ENCODE results near the gene INPP5A.
"Not testable (repeated sequence)": the region's sequence is repeated elsewhere in the genome, so short reads cannot be mapped to it uniquely, and the experiment has no call there.

The INPP5A gene

DNA sequence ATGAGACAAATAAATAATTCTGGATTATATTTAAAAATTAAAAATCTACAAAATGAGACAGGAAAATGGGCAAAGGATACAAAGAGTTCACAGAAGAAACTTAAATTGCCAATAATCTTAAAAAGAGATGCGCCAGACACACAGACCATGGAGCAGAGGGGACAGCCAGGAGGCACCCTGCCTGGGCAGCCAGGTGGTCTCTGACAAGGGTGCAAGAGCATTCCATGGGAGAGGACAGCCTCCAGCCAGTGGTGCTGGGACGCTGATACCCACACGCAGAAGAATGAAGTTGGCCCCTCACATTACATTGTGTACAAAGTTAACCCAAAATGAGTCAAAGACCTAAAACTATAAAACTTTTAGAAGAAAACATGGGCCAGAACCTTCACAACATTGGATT lies 142.1 kb downstream of the INPP5A start:
- no peak for DNase-seq

DNA sequence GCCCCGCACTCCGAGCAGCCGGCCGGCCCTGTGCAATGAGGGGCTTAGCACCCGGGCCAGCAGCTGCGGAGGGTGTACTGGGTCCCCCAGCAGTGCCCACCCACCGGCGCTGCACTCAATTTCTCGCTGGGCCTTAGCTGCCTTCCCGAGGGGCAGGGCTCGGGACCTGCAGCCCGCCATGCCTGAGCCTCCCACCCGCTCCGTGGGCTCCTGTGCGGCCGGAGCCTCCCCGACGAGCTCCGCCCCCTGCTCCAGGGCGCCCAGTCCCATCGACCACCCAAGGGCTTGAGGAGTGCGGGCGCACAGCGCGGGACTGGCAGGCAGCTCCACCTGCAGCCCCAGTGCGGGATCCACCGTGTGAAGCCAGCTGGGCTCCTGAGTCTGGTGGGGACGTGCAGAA lies 143.2 kb downstream of the INPP5A start:
- not testable (repeated sequence) for DNase-seq

DNA sequence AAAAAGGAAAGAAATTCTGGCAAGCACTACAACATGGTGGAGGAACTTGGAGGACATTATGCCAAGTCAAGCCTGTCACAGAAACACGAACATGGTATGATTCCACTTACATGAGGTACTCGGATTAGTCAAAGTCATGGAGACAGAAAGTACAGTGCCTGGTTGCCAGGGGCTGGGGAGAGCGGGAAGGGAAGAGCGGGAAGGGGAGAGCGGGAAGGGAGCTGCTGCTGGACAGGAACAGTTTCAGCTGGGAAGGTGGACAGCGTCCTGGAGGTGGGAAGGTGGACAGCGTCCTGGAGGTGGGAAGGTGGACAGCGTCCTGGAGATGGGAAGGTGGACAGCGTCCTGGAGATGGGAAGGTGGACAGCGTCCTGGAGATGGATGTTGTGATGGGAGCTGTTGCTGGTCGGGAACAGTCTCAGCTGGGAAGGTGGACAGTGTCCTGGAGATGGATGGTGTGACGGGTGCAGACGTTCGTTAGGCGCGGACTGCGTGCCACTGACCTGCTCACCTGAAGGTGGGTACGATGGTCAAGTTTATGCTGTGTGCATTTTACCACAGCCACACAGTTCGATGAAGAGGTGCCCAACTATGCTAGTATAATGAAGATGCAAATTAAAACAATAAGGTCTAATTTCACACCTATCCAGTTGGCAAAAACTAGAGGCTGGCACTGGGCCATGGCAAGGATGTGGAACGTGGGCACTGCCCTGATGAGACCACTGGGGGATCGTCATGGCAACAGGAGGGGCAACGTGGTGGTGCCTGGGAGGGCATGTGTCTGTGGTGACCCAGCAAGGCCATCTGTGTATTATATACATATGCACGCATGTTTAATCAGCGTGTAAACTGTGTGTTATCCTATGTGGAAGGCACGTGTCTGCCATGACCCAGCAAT lies 144.5 kb downstream of the INPP5A start:
- DNase-seq = no peak

DNA sequence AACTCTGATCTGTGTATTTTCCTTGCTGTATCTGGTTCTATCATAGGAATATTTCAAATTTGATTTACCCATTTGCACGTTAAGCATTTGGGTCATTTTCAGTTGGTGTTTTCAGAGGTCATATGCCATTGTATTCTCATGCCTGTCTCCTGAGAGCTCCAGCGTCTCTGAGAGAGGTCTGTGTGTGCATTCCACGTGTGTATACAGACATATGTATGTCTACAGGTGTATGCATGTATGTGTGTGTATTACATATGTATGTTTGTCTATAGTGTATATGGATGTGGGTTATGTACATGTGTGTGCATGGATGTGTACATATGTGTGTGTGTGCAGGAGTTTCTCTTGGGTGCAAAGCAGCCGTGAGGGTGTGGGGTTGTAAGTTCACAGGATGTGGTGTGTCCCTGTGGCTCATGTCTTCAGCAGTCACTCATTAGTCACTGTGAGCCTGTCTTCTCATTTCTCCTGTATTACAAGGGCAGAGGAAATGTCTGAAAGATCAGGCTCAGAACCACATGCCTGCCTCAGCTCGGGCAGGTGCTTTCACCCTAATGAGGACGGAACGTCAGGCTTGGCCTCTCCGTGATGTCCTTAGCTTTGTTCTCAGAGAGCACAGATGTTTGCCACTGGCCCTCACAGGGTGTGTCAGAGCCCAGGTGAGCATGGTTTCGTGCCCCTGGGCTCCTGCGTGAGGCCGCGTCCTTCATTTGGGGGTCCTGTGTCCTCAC lies 146.7 kb downstream of the INPP5A start:
- DNase-seq = peak in 3 of 4 experiments; percentile 21 to 24 (median 22)

DNA sequence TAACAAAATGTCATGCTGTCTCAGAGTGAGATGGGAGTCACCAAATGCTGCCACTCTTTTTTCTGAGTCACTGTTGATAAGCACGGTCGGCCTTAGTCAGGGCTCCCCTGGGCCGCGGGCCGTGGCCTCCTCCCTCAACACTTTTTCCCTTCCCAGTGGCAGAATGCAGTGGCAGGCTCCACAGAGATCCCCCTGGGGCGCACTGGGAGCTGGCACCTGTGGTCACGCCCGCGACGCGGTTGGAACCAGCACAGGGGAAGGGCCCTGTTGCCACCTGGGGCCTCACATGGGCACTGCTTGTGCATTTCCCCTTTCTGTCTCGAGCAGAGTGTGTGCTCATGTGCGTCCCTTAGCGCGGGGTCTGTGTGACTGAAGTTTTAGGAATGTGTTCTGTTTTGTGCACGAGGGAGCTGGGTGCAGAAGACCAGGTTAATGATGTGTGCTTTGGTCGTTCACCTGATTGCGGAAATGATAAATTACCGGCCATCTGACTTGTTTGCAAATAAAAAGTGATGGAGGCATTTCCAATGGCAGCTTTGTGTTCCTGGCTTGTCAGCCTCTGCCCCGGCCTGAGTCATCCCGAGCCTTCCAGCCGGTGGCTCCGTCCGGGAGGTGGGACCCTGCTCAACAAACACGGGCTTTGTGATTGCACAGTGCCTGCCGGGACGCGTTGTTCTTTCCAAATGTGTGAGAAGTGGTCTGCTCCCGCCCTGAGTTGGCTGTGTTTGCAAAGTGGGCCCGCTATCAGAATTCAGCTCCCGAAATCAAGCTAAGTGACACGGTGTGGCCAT lies 147.7 kb downstream of the INPP5A start:
- DNase-seq = peak in 3 of 4 experiments; percentile 19 to 51 (median 41)

DNA sequence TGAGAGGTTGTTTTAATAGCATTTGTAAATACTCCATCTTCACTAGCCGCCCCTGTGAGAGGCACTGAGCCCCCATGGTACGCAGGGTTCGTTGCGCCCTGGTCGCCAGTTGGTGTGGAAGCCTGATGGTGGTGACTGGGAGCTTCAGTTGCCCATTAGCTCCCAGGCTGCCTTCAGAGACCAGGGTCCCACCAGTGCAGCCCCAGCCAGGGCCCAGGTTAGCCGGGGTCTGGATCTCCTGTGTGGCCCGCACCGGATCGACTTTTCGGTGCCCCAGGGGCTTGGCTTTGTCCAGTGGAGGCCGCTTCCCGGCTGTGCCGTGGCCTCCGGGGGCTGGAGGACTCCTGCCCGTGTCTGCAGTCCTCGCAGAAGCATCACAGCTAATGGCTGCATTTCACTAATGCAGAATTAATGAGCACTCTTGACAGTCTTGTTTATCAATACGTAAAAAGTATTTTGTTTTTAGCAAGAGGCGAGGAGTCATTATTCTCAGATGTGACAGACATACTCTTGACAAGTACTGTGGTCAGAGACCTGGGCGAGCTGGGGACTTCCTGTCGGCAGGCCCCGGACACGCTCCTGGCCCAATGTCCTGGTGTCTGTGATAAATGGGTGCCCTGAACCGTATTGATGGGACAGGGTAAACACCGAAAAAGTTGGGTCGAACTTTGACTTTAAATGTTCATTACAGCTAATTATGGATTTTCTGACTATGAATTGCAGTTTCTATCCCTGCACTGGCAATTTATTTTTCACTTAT lies 148.5 kb downstream of the INPP5A start:
- DNase-seq = no peak

DNA sequence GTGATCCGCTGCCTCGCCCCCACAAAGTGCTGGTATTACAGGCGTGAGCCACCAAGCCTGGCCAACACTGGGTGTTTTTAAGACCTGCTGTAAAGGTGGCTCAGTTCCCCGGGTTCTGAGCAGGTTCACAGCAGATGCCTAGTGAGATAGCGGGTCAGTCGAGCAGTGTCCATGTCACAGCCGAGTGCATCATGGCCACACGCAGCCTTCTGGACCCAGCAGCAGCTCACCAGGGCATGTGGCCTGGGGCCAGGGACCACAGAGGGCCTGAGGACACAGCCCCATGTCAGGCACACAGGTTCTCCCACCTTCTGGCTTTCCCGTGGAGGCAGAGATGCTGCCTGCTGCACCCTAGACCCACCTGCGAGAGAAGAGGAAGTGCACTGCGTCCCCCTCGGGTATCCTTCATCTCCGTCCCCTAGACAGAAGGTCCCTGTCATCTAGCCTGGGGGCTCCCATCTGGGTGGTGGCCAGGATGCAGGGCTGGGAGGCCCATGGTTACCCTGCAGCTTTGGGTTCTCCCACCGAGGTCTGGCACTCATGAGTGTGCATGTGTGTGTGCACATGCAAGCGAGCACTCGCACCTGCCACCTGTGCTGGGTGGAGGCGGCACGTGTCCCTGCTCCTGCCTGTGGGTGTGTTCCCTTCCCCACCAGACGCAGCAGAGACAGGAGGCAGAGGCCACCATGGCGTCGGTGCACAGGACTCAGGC lies 149.8 kb downstream of the INPP5A start:
- no peak for DNase-seq

DNA sequence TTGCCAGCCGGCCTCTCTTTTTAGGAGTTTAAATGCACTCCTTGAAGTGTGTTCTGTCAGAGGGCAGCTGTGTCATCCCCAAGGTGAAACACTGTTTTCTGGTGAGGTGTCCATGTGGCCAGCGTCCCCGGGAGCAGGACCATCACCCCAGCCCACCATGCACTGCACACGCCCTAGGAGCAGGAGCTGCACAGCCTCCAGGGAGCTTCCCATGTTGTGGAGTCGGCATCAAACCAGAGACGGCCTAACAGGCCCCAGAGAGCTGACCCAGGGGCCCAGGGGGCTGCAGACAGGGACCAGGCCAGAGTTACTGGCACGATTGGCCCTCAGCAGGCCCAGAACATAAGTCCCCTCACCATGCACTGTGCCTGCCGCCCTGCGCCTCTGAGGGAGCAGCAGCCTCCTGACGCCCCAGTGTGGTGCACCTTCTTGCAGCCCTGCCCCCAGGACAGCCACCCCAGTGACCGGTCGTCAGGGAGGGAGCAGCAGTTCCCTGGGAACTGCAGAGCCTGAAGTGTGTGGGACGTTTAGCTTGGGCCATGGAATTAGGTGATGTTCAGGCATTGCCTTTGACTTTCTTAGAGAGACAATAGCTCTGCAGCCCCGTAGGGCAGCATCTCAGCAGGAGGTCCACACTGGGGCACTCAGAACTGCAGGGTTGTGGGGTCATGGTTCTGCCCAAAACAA lies 150.4 kb downstream of the INPP5A start:
- DNase-seq = no peak

DNA sequence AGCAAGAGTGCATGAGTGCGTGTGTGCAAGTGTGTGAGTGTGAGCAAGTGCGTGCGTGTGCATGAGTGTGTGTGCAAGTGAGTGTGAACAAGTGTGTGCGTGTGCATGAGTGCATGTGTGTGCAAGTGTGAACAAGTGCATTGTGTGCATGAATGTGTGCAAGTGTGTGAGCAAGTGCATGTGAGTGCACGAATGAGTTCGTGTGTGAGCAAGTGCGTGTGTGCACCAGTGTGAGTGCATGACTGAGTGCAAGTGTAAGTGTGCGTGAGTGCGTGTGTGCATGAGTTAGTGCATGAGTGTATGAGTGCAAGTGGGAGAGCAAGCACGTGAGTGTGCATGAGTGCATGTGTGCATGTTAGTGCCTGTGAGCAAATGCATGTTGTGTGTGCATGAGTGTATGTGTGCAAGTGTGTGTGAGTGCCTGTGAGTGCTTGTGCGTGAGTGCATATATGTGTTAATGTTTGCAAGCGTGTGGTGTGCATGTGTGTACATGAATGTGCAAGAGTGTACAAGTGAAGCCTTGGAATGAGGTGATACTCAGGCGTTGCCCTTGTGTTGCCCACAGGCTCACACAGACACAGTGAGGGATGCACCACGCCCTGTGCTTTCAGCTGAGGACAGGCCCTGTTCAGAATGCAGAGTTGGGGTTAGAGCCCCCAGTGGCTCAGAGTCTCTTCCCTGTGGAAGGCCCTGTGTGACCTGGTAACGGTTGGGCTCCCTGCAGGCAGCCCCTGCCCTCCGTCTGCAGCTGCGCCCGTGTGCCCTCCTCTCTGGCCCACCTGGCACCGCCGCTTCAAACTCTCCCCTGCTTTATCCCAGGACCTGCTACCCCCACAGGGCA lies 151.2 kb downstream of the INPP5A start:
- DNase-seq = no peak

DNA sequence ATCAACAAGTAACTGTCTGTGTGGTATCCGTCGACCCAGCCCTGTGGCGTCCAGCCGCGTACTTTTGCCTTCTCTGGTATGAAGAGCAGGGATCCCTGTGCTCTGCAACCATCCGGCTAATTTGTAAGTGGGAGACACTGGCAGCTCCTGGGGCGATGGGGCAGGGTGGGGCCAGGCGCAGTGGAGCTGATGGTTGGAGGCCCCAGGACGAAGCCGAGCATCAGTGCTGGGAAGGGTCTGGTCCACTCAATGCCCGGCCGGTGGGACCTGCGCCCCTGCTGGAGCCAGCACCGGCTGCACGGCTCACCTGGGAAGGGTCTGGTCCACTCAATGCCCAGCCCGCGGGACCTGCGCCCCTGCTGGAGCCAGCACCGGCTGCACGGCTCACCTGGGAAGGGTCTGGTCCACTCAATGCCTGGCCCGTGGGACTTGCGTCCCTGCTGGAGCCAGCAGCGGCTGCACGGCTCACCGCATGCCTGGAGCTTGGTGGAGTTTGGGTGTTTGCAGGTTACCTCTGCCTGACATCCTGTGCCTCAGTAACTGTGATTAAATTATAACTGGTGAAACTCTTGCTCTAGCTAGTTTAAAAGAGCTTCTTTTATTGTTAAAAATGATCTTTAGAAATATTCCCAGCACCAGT lies 152.3 kb downstream of the INPP5A start:
- DNase-seq = no peak

DNA sequence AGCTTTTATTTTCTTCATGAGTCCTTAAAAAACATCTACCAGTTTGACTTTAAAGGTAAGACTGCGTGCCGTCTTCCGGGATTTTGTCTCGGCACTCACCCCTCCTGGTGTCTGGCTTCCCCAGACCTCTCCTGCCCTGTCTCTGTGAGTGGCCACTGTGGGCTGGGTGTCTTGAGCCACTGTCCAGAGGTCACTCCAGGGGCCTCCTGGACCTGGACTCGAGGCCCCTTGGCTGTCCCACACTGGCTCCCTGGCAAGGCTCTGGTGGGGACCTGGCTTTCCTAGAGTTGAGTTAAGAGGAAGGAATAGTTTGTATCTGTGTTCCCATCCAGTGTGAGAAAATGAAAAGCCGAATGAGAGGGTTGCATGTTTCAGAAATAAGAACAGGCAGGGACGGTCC lies 152.8 kb downstream of the INPP5A start:
- no peak for DNase-seq

DNA sequence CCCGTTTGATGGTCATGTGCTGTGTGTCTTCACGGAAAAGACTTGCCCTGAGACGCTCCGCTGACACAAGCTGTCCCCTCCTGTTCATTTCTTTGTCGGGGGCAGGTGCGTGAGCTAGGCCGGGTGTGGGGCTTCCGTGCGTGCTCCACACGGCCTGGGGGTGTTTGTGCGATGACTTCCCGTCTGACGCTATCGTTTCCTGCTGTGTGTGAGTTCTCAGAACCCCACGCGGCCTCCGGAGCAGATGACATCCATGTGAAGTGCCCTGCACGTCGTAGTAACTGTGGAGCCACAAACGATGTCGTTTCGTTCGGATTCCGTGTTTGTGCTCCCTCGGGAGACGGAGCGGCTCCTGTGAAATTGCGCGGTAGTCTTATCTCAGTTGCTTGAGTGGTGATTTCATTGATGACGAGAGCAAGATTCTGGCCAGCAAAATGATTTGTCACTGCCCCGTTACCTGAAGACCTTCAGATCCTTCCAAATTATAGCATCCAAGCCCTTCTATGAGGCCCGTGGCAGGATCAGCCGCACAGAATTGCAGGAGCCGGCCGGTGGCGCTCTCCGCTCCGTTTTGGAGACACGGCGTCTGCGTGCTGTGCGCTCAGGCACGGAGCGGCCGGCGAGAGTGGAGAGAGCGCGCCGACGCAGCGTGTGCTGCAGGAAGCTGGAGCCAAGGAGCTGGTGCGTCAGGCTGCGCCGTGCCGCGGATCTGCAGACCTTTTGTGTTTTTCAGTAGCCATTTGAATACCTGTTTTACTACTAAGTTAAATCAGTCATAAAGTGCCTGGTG lies 153.4 kb downstream of the INPP5A start:
- no peak for DNase-seq

DNA sequence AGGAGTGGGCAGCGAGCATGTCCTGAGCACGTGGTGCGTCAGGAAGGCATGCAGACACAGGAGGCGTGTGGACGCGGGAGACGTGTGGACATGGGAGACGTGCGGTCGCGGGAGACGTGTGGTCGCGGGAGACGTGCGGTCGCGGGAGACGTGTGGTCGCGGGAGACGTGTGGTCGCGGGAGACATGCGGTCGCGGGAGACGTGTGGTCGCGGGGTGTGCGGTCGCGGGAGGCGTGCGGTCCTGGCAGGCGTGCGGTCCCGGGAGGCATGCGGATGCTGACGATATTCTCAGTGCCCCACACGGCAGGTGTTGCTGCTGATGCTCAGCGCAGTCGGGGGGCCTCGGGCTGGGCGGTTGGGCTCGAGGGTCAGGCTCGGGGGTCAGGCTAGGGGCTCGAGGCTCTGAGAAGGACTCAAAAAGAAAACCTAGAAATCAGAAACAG lies 154.1 kb downstream of the INPP5A start:
- DNase-seq = no peak

DNA sequence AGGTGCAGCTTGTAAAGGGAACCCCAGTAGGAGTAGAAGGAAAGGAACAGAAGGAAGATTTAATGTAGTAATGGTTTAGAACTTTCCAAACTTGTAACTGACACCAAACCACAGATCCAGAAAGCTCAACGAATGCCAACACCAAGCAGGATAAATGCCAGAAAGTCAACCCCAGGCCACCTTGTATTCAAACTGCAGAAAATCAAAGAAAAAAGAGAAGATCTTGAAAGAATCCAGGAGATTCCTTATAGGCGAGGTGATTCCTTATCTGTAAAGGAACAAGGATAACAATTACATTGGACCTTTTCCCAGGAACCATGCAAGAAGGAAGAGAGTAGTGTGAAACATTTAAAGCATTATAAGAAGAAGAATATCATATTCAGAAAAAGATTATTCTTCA lies 154.7 kb downstream of the INPP5A start:
- DNase-seq = no peak

DNA sequence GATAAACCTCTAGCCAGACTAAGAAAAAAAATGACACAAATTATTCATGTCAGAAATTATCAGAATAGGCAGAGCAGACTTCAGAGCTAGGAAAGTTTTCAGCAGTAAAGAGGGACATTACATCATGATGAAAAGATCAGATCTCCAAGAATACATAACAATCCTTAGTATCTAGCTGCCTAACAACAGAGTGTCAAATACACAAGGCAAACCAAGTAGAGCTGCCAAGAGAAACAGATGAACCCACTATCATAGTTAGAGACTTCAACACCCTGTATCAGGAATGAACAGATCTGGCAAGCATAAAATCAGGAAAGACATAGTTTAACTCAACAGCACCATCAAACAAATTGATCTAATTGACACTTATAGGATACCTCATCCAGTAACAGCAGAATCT lies 156.1 kb downstream of the INPP5A start:
- DNase-seq = no peak

DNA sequence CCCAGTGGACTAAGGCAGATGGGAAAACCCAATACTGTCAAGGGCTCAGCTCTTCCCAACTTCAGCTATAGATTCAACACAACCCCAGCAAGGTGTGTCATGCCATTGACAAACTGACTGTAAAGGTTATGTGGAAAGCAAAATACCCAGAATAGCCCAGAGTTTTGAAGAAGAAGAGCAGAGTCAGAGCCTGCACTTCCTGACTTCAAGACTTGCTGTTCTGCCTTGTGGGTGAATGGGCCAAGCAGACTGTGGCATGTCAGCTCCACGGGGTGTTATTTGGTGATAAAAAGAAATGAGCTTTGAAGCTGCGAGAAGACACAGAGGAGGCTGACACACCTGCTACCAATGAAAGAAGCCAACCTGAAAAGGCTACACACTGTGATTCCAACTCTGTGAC lies 158.6 kb downstream of the INPP5A start:
- DNase-seq = no peak

DNA sequence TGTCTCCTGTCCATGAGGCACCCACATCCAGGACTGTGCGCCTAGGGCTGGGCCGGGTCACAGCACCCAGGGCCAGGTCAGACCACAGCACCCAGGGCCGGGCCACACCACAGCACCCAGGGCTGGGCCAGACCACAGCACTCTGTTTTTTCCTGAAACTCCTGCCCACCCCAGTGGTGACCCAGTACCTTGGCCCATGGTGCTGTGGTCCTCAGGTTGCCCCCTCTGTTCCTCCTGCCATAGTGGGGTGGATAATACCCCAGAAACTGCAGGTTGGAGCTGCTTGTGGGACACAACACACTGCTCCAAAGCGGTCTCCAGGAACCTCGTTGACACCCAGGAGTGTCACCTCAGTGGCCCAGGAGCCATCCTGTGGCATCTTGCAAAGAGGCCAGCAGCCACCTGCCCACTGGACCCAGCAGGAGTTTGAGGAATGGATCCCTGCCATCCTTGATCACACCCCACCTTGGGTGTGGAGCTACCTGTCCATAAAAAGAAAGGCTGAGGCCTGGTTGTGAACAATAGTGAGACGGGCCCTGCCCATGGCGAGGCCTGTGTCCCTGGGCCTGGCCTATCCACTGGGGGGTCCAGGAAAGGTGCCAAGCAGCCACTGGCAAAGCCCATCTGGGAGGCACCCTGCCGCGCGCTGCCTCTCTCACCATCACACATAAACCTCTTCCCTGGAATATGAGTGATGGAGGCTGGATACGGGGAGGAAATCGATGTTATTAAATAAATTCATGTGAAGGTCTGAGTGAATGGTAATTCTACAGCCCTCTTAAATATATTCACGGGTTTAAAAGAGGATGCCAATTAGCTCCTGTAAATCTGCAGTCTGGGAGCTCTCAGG lies 159.4 kb downstream of the INPP5A start:
- DNase-seq = no peak

Data from suppressor macrophage (primary cell).